Keratinocyte (primary cell): ENCODE data around the gene LIM2. TPM values are rescaled to one million over a fixed set of nuclear protein-coding genes. Genes with fewer than 3 reads are reported as not detected.

Source experiments
- DNase-seq: peaks from one replicate; pipeline ENCODE4 v3.0.0-alpha.2; 2011; ENCODE audit warnings: low read depth, missing footprints, low spot score
- FAIRE-seq: peaks from 2 replicates; lab custom pipeline; 2011; peaks lifted over from hg19 to GRCh38; lab: Jason Lieb, UNC
- H2AFZ ChIP-seq: 2 replicates; pipeline ENCODE4 v1.6.0; 2012; ENCODE audit warnings: low read length, control low read depth, inconsistent platforms; ENCODE audit not compliant: control insufficient read depth
- H3K27ac ChIP-seq: 2 replicates; pipeline ENCODE4 v1.5.1; 2011; ENCODE audit warnings: low read length; ENCODE audit not compliant: control insufficient read depth, insufficient read depth
- H3K27me3 ChIP-seq: 3 replicates; pipeline ENCODE4 v1.6.0; 2011; ENCODE audit warnings: low read length; ENCODE audit not compliant: control insufficient read depth, insufficient read depth; ENCODE audit errors: extremely low read depth
- H3K36me3 ChIP-seq, 2 experiments: 2 replicates in 1 of 2; 3 replicates in 1 of 2; pipeline ENCODE4 v1.5.1; 2011; ENCODE audit warnings: low read length in 2 of 2, mild to moderate bottlenecking in 1 of 2; ENCODE audit not compliant: control insufficient read depth in 2 of 2, insufficient read depth in 2 of 2; ENCODE audit errors: extremely low read depth in 1 of 2
- H3K4me1 ChIP-seq: 3 replicates; pipeline ENCODE4 v1.5.1; 2011; ENCODE audit warnings: low read length; ENCODE audit not compliant: control insufficient read depth, insufficient read depth; ENCODE audit errors: extremely low read depth
- H3K4me2 ChIP-seq: 3 replicates; pipeline ENCODE4 v1.6.0; 2011; ENCODE audit warnings: low read depth, low read length; ENCODE audit not compliant: control insufficient read depth, insufficient read depth; ENCODE audit errors: extremely low read depth
- H3K4me3 ChIP-seq, 3 experiments: fragments of 200-600 bp in 1 of 3; sonication (generic) in 1 of 3; 2 replicates in 2 of 3; 3 replicates in 1 of 3; pipeline ENCODE4 v1.5.1; 2011 to 2016; ENCODE audit warnings: low read length in 3 of 3, mild to moderate bottlenecking in 3 of 3, control low read depth in 2 of 3, inconsistent platforms in 1 of 3, low read depth in 1 of 3, mixed read lengths in 1 of 3, mixed run types in 1 of 3, moderate library complexity in 1 of 3; ENCODE audit not compliant: control insufficient read depth in 2 of 3, insufficient read depth in 2 of 3; ENCODE audit errors: extremely low read depth in 1 of 3
- H3K79me2 ChIP-seq: 2 replicates; pipeline ENCODE4 v1.6.0; 2012; ENCODE audit warnings: low read length; ENCODE audit not compliant: control insufficient read depth, insufficient read depth
- H3K9ac ChIP-seq: 3 replicates; pipeline ENCODE4 v1.6.0; 2011; ENCODE audit warnings: low read length; ENCODE audit not compliant: control insufficient read depth, insufficient read depth; ENCODE audit errors: extremely low read depth
- H3K9me1 ChIP-seq: 3 replicates; pipeline ENCODE4 v1.6.0; 2011; ENCODE audit warnings: low read length; ENCODE audit not compliant: control insufficient read depth, insufficient read depth; ENCODE audit errors: extremely low read depth
- H3K9me3 ChIP-seq: 2 replicates; pipeline ENCODE4 v1.5.1; 2012; ENCODE audit warnings: low read depth, low read length; ENCODE audit not compliant: control insufficient read depth
- H4K20me1 ChIP-seq: 3 replicates; pipeline ENCODE4 v1.6.0; 2011; ENCODE audit warnings: low read length; ENCODE audit not compliant: control insufficient read depth, insufficient read depth; ENCODE audit errors: extremely low read depth
- CTCF ChIP-seq, 3 experiments: IDR thresholded peaks in 1 of 3; conservative IDR thresholded peaks in 1 of 3; optimal IDR thresholded peaks in 1 of 3; 2 replicates in 2 of 3; 3 replicates in 1 of 3; pipeline versions ENCODE3 to v1.5.1; 2011; ENCODE audit warnings: low read length in 3 of 3, mild to moderate bottlenecking in 3 of 3, moderate library complexity in 2 of 3, control low read depth in 1 of 3, inconsistent platforms in 1 of 3; ENCODE audit not compliant: insufficient read depth in 2 of 3; ENCODE audit errors: extremely low read depth in 1 of 3
- EZH2 ChIP-seq: IDR thresholded peaks from one replicate; pipeline ENCODE4 v1.6.1; 2012; ENCODE audit warnings: inconsistent platforms, mild to moderate bottlenecking, low read length, moderate library complexity
- dilution Hi-C: fragments of 300-500 bp; cut with MboI; formaldehyde crosslinking; loops from one replicate; pipeline ENCODE4 v1.7.0; 2020; ENCODE audit warnings: low sequenced_read_pairs; ENCODE audit not compliant: extremely low pct_ligation_motif_present
- polyA plus RNA-seq, 5 experiments: library from polyadenylated mRNA; depleted of rRNA in 3 of 5; stranded (reverse) in 3 of 5; stranded (forward) in 1 of 5; unstranded in 1 of 5; fragments of >200 nt; gene quantifications; 1 replicate in 1 of 5; 2 replicates in 3 of 5; 3 replicates in 1 of 5; pipeline versions ENCODE4 v1.2.1 to v1.2.3, GENCODE V29; 2011 to 2012; ENCODE audit warnings: missing spikeins in 2 of 5, low read depth in 1 of 5, low replicate concordance in 1 of 5

The LIM2 gene
- polyA plus RNA-seq, 1 donor (not counting 4 experiments of a cell fraction or from before 2014, with no cell fraction given) = not detected

- FAIRE-seq = no peak
These were observed 4.9 kb upstream of the LIM2 start for GRCh38 chr19:51392701-51393100.

GRCh38 chr19:51391073-51391611 lies 3.4 kb upstream of the LIM2 start:
- H3K36me3 ChIP-seq = no peaks in the 10 kb centered on the region
- dilution Hi-C loops = no loop called here
- no peaks in the 10 kb centered on the region for H4K20me1 ChIP-seq
- no peaks in the 10 kb centered on the region for H3K9me3 ChIP-seq
- no peaks in the 10 kb centered on the region for H3K79me2 ChIP-seq
- no peak overlapping the region for H3K9ac ChIP-seq
- H3K27ac ChIP-seq = no peak overlapping the region
- no peak overlapping the region for H3K4me2 ChIP-seq
- DNase-seq (no peak), FAIRE-seq (no peak)
- H3K27me3 ChIP-seq = no peaks in the 10 kb centered on the region
- no peaks in the 10 kb centered on the region for H3K4me1 ChIP-seq
- H2AFZ ChIP-seq = no peak overlapping the region
- TF ChIP-seq EZH2 (no peak), CTCF (optimal IDR thresholded peaks at IDR 0.05 in 1 of 3, IDR thresholded peaks at IDR 0.05 in 1 of 3, conservative IDR thresholded peaks at IDR 0.05 in 1 of 3; ENCODE audit: extremely low read depth in 1 of 3, insufficient read depth in 2 of 3, low read length in 3 of 3) (no peak)
- no peak overlapping the region for H3K4me3 ChIP-seq
- H3K9me1 ChIP-seq = no peaks in the 10 kb centered on the region

More at GRCh38 chr19:51392701-51393100, 4.9 kb upstream of the LIM2 start:
- no peaks in the 10 kb centered on the region for H3K36me3 ChIP-seq
- H3K4me2 ChIP-seq = no peak overlapping the region
- no peaks in the 10 kb centered on the region for H3K9me1 ChIP-seq
- no peaks in the 10 kb centered on the region for H4K20me1 ChIP-seq
- H3K9me3 ChIP-seq = no peaks in the 10 kb centered on the region
- no peak overlapping the region for H2AFZ ChIP-seq
- H3K27ac ChIP-seq = no peak overlapping the region
- no peaks in the 10 kb centered on the region for H3K27me3 ChIP-seq
- dilution Hi-C loops = no loop called here
- no peak overlapping the region for H3K4me3 ChIP-seq
- no peaks in the 10 kb centered on the region for H3K79me2 ChIP-seq
- H3K4me1 ChIP-seq = no peaks in the 10 kb centered on the region
- TF ChIP-seq EZH2 (no peak), CTCF (optimal IDR thresholded peaks at IDR 0.05 in 1 of 3, IDR thresholded peaks at IDR 0.05 in 1 of 3, conservative IDR thresholded peaks at IDR 0.05 in 1 of 3; ENCODE audit: extremely low read depth in 1 of 3, insufficient read depth in 2 of 3, low read length in 3 of 3) (no peak)
- DNase-seq = no peak
- no peak overlapping the region for H3K9ac ChIP-seq
